Mesenteric fat pad (tissue), 1 donor: ENCODE measurements around the gene NR2C2. TPM values are rescaled to one million over a fixed set of nuclear protein-coding genes. Genes with fewer than 3 reads are reported as not detected.
"Not testable (repeated sequence)": the region's sequence is repeated elsewhere in the genome, so short reads cannot be mapped to it uniquely, and the experiment has no call there.

Experiments
- DNase-seq: peaks from one replicate; pipeline ENCODE4 v3.0.0-alpha.2; 2020; ENCODE audit warnings: low spot score
- total RNA-seq: library from RNA; stranded (reverse); fragmentation: NEBNext Ultra II Directional; extraction: Animal tissue kit (Norgen Biotek cat#: 25700); gene quantifications from one replicate; pipeline ENCODE4 v1.2.1, GENCODE V29; 2021
- donor health status: DM: yes; HTN: yes; CAD: no.

The NR2C2 gene
- total RNA-seq, 1 donor from 2014 or later, result 32.9 TPM

GRCh38 chr3:14957925-14958324, 10.5 kb downstream of the NR2C2 start:
- DNase-seq, result no peak

- no peak for DNase-seq
Observed at GRCh38 chr3:14959359-14959943, 12.1 kb downstream of the NR2C2 start.

GRCh38 chr3:14962762-14963161, 15.4 kb downstream of the NR2C2 start:
- DNase-seq, result no peak

GRCh38 chr3:14967285-14967684, 19.9 kb downstream of the NR2C2 start:
- no peak for DNase-seq

- no peak for DNase-seq
Observed at GRCh38 chr3:14969671-14970070, 22.3 kb downstream of the NR2C2 start.

GRCh38 chr3:14976317-14976716, 28.9 kb downstream of the NR2C2 start:
- no peak for DNase-seq

GRCh38 chr3:14980689-14981088, 33.3 kb downstream of the NR2C2 start:
- DNase-seq, result no peak

- no peak for DNase-seq
Observed at GRCh38 chr3:14984581-14985113, 37.3 kb downstream of the NR2C2 start.

- DNase-seq, result no peak
Observed at GRCh38 chr3:14988988-14989394, 41.6 kb downstream of the NR2C2 start.

- no peak for DNase-seq
Observed at GRCh38 chr3:14989943-14990779, 42.8 kb downstream of the NR2C2 start.

- DNase-seq, result no peak
Observed at GRCh38 chr3:14990780-14991148, 43.4 kb downstream of the NR2C2 start.

GRCh38 chr3:14991151-14991742, 43.9 kb downstream of the NR2C2 start:
- DNase-seq, result no peak

GRCh38 chr3:14991818-14992612, 44.6 kb downstream of the NR2C2 start:
- DNase-seq, result no peak

GRCh38 chr3:14997941-14998340, 50.6 kb downstream of the NR2C2 start:
- DNase-seq, result no peak

- not testable (repeated sequence) for DNase-seq
Observed at GRCh38 chr3:14999182-14999581, 51.8 kb downstream of the NR2C2 start.

GRCh38 chr3:15007681-15008141, 60.3 kb downstream of the NR2C2 start:
- DNase-seq, result no peak

- DNase-seq, result no peak
Observed at GRCh38 chr3:15009167-15009566, 61.8 kb downstream of the NR2C2 start.

- DNase-seq, result no peak
Observed at GRCh38 chr3:15010664-15011063, 63.3 kb downstream of the NR2C2 start.

- no peak for DNase-seq
Observed at GRCh38 chr3:15011174-15011573, 63.8 kb downstream of the NR2C2 start.

- DNase-seq, result no peak
Observed at GRCh38 chr3:15014606-15015328, 67.4 kb downstream of the NR2C2 start.

- no peak for DNase-seq
Observed at GRCh38 chr3:15015456-15015855, 68.1 kb downstream of the NR2C2 start.
